H1 (cell line): Measurements from ENCODE around the gene RIMS3. TPM values are rescaled to one million over a fixed set of nuclear protein-coding genes. Genes with fewer than 3 reads are reported as not detected.

Experiments used
- CTCF ChIA-PET: fragments of 300-600 bp; sonication (Branson Sonifier 250); formaldehyde crosslinking; loops from one replicate; lab custom pipeline; 2021; ENCODE audit not compliant: partially characterized antibody; lab: Charles Lee
- POLR2A ChIA-PET: fragments of 300-600 bp; sonication (Branson Sonifier 250); formaldehyde crosslinking; loops from one replicate; lab custom pipeline; 2021; ENCODE audit warnings: inconsistent platforms; ENCODE audit not compliant: partially characterized antibody; lab: Charles Lee
- DNase-seq, 2 experiments: peaks; one replicate each; pipeline versions ENCODE4 v3.0.0 to v3.0.0-alpha.2; 2010 to 2022; ENCODE audit warnings: low spot score in 2 of 2, low read depth in 1 of 2, mixed read lengths in 1 of 2
- FAIRE-seq: peaks from 2 replicates; lab custom pipeline; 2011; peaks lifted over from hg19 to GRCh38; lab: Jason Lieb, UNC
- H2AFZ ChIP-seq: 2 replicates; pipeline ENCODE4 v1.8.1; 2012; ENCODE audit warnings: low read length, inconsistent platforms
- H2AK5ac ChIP-seq: 2 replicates; pipeline ENCODE4 v1.6.1; 2013; ENCODE audit warnings: low read depth, low read length
- H2BK120ac ChIP-seq: replicated peaks from 2 replicates; pipeline ENCODE3; 2013; ENCODE audit warnings: low read depth, low read length, inconsistent platforms
- H2BK12ac ChIP-seq: 2 replicates; pipeline ENCODE4 v1.6.1; 2013; ENCODE audit warnings: low read depth, low read length
- H2BK15ac ChIP-seq: 2 replicates; pipeline ENCODE4 v1.6.1; 2013; ENCODE audit warnings: low read length
- H2BK20ac ChIP-seq: 2 replicates; pipeline ENCODE4 v1.6.1; 2013; ENCODE audit warnings: low read length
- H2BK5ac ChIP-seq: 2 replicates; pipeline ENCODE4 v1.6.1; 2013; ENCODE audit warnings: low read depth, low read length
- H3K14ac ChIP-seq: 2 replicates; pipeline ENCODE4 v1.6.1; 2013; ENCODE audit warnings: inconsistent platforms; ENCODE audit not compliant: insufficient read length
- H3K18ac ChIP-seq: 2 replicates; pipeline ENCODE4 v1.6.1; 2013; ENCODE audit warnings: low read length; ENCODE audit errors: extremely low read depth
- H3K23ac ChIP-seq: 2 replicates; pipeline ENCODE4 v1.6.1; 2013; ENCODE audit warnings: inconsistent platforms; ENCODE audit not compliant: insufficient read length
- H3K23me2 ChIP-seq: 2 replicates; pipeline ENCODE4 v1.6.1; 2013; ENCODE audit warnings: low read depth, low read length
- H3K27ac ChIP-seq: 2 replicates; pipeline ENCODE4 v1.6.1; 2011; ENCODE audit warnings: low read depth, low read length, inconsistent platforms
- H3K27me3 ChIP-seq, 4 experiments: replicated peaks in 1 of 4; 1 replicate in 1 of 4; 2 replicates in 3 of 4; pipeline versions ENCODE4 v1.6.1 to v1.8.1; 2011 to 2013; ENCODE audit warnings: low read length in 3 of 4, mild to moderate bottlenecking in 3 of 4, inconsistent platforms in 2 of 4, mixed read lengths in 2 of 4, moderate library complexity in 1 of 4; ENCODE audit not compliant: control insufficient read depth in 3 of 4, insufficient read depth in 3 of 4; ENCODE audit errors: extremely low read depth in 1 of 4
- H3K36me3 ChIP-seq, 4 experiments: 2 replicates each; pipeline versions ENCODE4 v1.6.1 to v1.8.1; 2011 to 2013; ENCODE audit warnings: mild to moderate bottlenecking in 4 of 4, low read length in 3 of 4, moderate library complexity in 2 of 4, control low read depth in 1 of 4, inconsistent platforms in 1 of 4; ENCODE audit not compliant: insufficient read depth in 4 of 4, control insufficient read depth in 2 of 4
- H3K4ac ChIP-seq: replicated peaks from 2 replicates; pipeline ENCODE3; 2013; ENCODE audit warnings: low read length, low read depth, mixed read lengths, inconsistent platforms; ENCODE audit not compliant: insufficient read length
- H3K4me1 ChIP-seq, 4 experiments: replicated peaks in 1 of 4; 1 replicate in 1 of 4; 2 replicates in 3 of 4; pipeline versions ENCODE4 v1.6.1 to v1.8.1; 2011 to 2013; ENCODE audit warnings: low read length in 3 of 4, inconsistent platforms in 2 of 4, mixed read lengths in 1 of 4; ENCODE audit not compliant: insufficient read depth in 4 of 4, control insufficient read depth in 3 of 4
- H3K4me2 ChIP-seq, 2 experiments: 2 replicates each; pipeline versions ENCODE4 v1.6.1 to v1.8.1; 2011 to 2013; ENCODE audit warnings: low read depth in 2 of 2, low read length in 2 of 2, control low read depth in 1 of 2, inconsistent platforms in 1 of 2, mild to moderate bottlenecking in 1 of 2; ENCODE audit not compliant: insufficient read depth in 1 of 2
- H3K4me3 ChIP-seq, 4 experiments: fragments of 200-600, 300-600 bp in 1 of 4; sonication (generic), shearing (Covaris generic), sonication (Bioruptor Twin) in 1 of 4; 2 replicates each; pipeline versions ENCODE4 v1.5.1 to v1.8.1; 2011 to 2016; ENCODE audit warnings: low read length in 4 of 4, low read depth in 3 of 4, control low read depth in 2 of 4, inconsistent platforms in 2 of 4, mild to moderate bottlenecking in 2 of 4, mixed read lengths in 1 of 4, moderate library complexity in 1 of 4; ENCODE audit not compliant: insufficient read depth in 2 of 4; ENCODE audit errors: extremely low read depth in 1 of 4
- H3K56ac ChIP-seq: replicated peaks from 2 replicates; pipeline ENCODE3; 2013; ENCODE audit warnings: low read depth, mild to moderate bottlenecking, mixed read lengths, low read length, inconsistent platforms; ENCODE audit not compliant: insufficient read length
- H3K79me1 ChIP-seq: 2 replicates; pipeline ENCODE4 v1.6.1; 2013; ENCODE audit warnings: low read depth, low read length, control low read depth
- H3K79me2 ChIP-seq, 2 experiments: 2 replicates each; pipeline versions ENCODE4 v1.6.1 to v1.8.1; 2012 to 2013; ENCODE audit warnings: low read length in 2 of 2, mild to moderate bottlenecking in 2 of 2, inconsistent platforms in 1 of 2; ENCODE audit not compliant: insufficient read depth in 2 of 2, control insufficient read depth in 1 of 2
- H3K9ac ChIP-seq, 4 experiments: replicated peaks in 1 of 4; 1 replicate in 1 of 4; 2 replicates in 3 of 4; pipeline versions ENCODE4 v1.6.1 to v1.8.1; 2011 to 2013; ENCODE audit warnings: low read depth in 3 of 4, low read length in 3 of 4, control low read depth in 2 of 4, mild to moderate bottlenecking in 2 of 4, moderate library complexity in 2 of 4, inconsistent platforms in 1 of 4; ENCODE audit errors: extremely low read depth in 1 of 4
- H3K9me3 ChIP-seq, 2 experiments: 2 replicates each; pipeline versions ENCODE4 v1.6.1 to v1.8.1; 2012 to 2013; ENCODE audit warnings: mild to moderate bottlenecking in 2 of 2, moderate library complexity in 2 of 2, control low read depth in 1 of 2, inconsistent platforms in 1 of 2, low read depth in 1 of 2, low read length in 1 of 2, mixed read lengths in 1 of 2; ENCODE audit not compliant: insufficient read depth in 2 of 2
- H4K20me1 ChIP-seq, 2 experiments: replicated peaks in 1 of 2; 2 replicates each; pipeline versions ENCODE3 to v1.8.1; 2011 to 2013; ENCODE audit warnings: inconsistent platforms in 2 of 2, low read length in 2 of 2, mild to moderate bottlenecking in 1 of 2; ENCODE audit not compliant: insufficient read depth in 2 of 2, control insufficient read depth in 1 of 2
- H4K5ac ChIP-seq: 2 replicates; pipeline ENCODE4 v1.6.1; 2013; ENCODE audit warnings: low read length, low read depth, mixed read lengths, inconsistent platforms; ENCODE audit not compliant: insufficient read length
- H4K8ac ChIP-seq: 2 replicates; pipeline ENCODE4 v1.8.0; 2013; ENCODE audit warnings: mild to moderate bottlenecking, moderate library complexity, low read length, inconsistent platforms; ENCODE audit not compliant: insufficient read depth; ENCODE audit errors: extremely low read depth
- H4K91ac ChIP-seq: replicated peaks from 2 replicates; pipeline ENCODE3; 2013; ENCODE audit warnings: low read length, mixed read lengths, inconsistent platforms; ENCODE audit not compliant: insufficient read length
- ASH2L ChIP-seq: fragments of 200-600, 300-600 bp; sonication (generic); IDR thresholded peaks from one replicate; pipeline ENCODE4 v1.7.1; 2017; ENCODE audit warnings: low read length
- BCL11A ChIP-seq, 2 experiments: IDR thresholded peaks; one replicate each; pipeline ENCODE4 v1.6.1; 2011; ENCODE audit warnings: low read depth in 2 of 2, low read length in 2 of 2, mild to moderate bottlenecking in 2 of 2
- CHD2 ChIP-seq: IDR thresholded peaks from 2 replicates; pipeline ENCODE4 v1.6.1; 2012; ENCODE audit warnings: low read length, improper control_type of control experiment
- EZH2 ChIP-seq: fragments of 200-600 bp; sonication (generic); IDR thresholded peaks from 2 replicates; pipeline ENCODE4 v1.7.1; 2012; ENCODE audit warnings: low read depth, mild to moderate bottlenecking, moderate library complexity, low read length, inconsistent platforms; ENCODE audit not compliant: severe bottlenecking
- JUND ChIP-seq: IDR thresholded peaks from 2 replicates; pipeline ENCODE4 v1.6.1; 2011; ENCODE audit warnings: mild to moderate bottlenecking, improper control_type of control experiment, low read length
- MAFK ChIP-seq: IDR thresholded peaks from 2 replicates; pipeline ENCODE4 v1.6.1; 2012; ENCODE audit warnings: low read depth, mild to moderate bottlenecking, improper control_type of control experiment, low read length
- RXRA ChIP-seq: IDR thresholded peaks from 2 replicates; pipeline ENCODE4 v1.6.1; 2011; ENCODE audit warnings: low read depth, mild to moderate bottlenecking, low read length, moderate library complexity; ENCODE audit not compliant: insufficient read depth
- SAP30 ChIP-seq: fragments of 300-600 bp; sonication (generic); IDR thresholded peaks from 2 replicates; pipeline ENCODE4 v1.7.1; 2012; ENCODE audit warnings: low read length, moderate library complexity, mild to moderate bottlenecking, inconsistent platforms; ENCODE audit not compliant: insufficient read depth, insufficient replicate concordance
- SIX5 ChIP-seq: IDR thresholded peaks from 2 replicates; pipeline ENCODE4 v1.6.1; 2011; ENCODE audit warnings: mild to moderate bottlenecking, low read depth, low read length
- TAF7 ChIP-seq: optimal IDR thresholded peaks from 2 replicates; pipeline ENCODE3; 2011; ENCODE audit warnings: low read depth, mild to moderate bottlenecking, inconsistent platforms, low read length, moderate library complexity, borderline replicate concordance
- ZNF274 ChIP-seq: IDR thresholded peaks from 2 replicates; pipeline ENCODE4 v1.7.0; 2012; ENCODE audit warnings: low read length, borderline replicate concordance; ENCODE audit errors: extremely low read depth
- WGBS, 2 experiments: shearing (Covaris generic) in 1 of 2; methylation state at CpG; one replicate each; pipeline versions ENCODE4 v1.1.6 to v1.1.7; 2013 to 2015; ENCODE audit warnings: low lambda C conversion rate in 2 of 2, mixed read lengths in 2 of 2, inconsistent platforms in 1 of 2, low coverage in 1 of 2, missing lambda C conversion rate in 1 of 2; ENCODE audit not compliant: insufficient replicate concordance in 2 of 2, insufficient coverage in 1 of 2, insufficient read length in 1 of 2; ENCODE audit errors: extremely low coverage in 1 of 2, missing lambda C conversion rate in 1 of 2; 5-methylcytosine and 5-hydroxymethylcytosine counted together
- polyA plus RNA-seq, 7 experiments: library from polyadenylated mRNA; depleted of rRNA in 3 of 7; stranded (reverse) in 5 of 7; unstranded in 2 of 7; fragments of >200 nt in 5 of 7; fragments of 200-250 nt in 2 of 7; gene quantifications; 1 replicate in 5 of 7; 2 replicates in 1 of 7; 4 replicates in 1 of 7; pipeline versions ENCODE4 v1.2.1 to v1.2.3, GENCODE V29; 2011 to 2013; ENCODE audit warnings: missing spikeins in 2 of 7, mixed read lengths in 2 of 7
- total RNA-seq: library from RNA; stranded (reverse); fragmentation: NEBNext Ultra II Directional; extraction: Animal tissue kit (Norgen Biotek cat#: 25700); gene quantifications from 2 replicates; pipeline ENCODE4 v1.2.1, GENCODE V29; 2021
- TF ChIP-seq, protein P1 (sequence below): IDR thresholded peaks from 2 replicates; pipeline ENCODE4 v1.6.1; 2011; ENCODE audit warnings: low read length, improper control_type of control experiment

The RIMS3 gene
- total and polyA plus RNA-seq, 2 of the 8 experiments (the other 6 are each of a cell fraction or from before 2014, with no cell fraction given): 13.3 to 20.6 TPM

- no peaks in the 10 kb centered on the region for H3K27me3 ChIP-seq
- H3K79me2 ChIP-seq: no peaks in the 10 kb centered on the region
- no peaks in the 10 kb centered on the region for H3K79me1 ChIP-seq
- no peak for FAIRE-seq
- H3K18ac ChIP-seq: no peak overlapping the region
- H3K4me1 ChIP-seq: no peaks in the 10 kb centered on the region
- ChIA-PET CTCF (interaction anchor here (0.7 to 24.9 kb wide), 3 partner anchors 9 to 20 kb away, joined by 3 to 684 read pairs (median 5); partner anchors contain the start of gene RIMS3), POLR2A (no interaction called here)
- no peak overlapping the region for H2BK120ac ChIP-seq
- no peak overlapping the region for H3K27ac ChIP-seq
- H3K4me2 ChIP-seq: no peak overlapping the region
- DNase-seq: no peak
- no peak overlapping the region for H3K56ac ChIP-seq
- H2BK15ac ChIP-seq: no peak overlapping the region
- H4K91ac ChIP-seq: no peak overlapping the region
- H3K4me3 ChIP-seq: no peak overlapping the region
- peaks cover 0 to 6% of the 10 kb centered on the region in 2 experiments for H4K20me1 ChIP-seq
- no peak overlapping the region for H4K8ac ChIP-seq
- H2BK5ac ChIP-seq: no peak overlapping the region
- no peak overlapping the region for H3K14ac ChIP-seq
- 88% methylated on average over 6 of the region's 6 CpGs; no CpG with 5 or more reads in 1 of the 2 experiments for WGBS, 2 experiments
- H3K23me2 ChIP-seq: no peaks in the 10 kb centered on the region; the same call in 1 of the 2 replicates
- no peak overlapping the region for H2AFZ ChIP-seq
- no peaks in the 10 kb centered on the region for H3K9me3 ChIP-seq
- no peak overlapping the region for H2AK5ac ChIP-seq
- H3K23ac ChIP-seq: no peak overlapping the region
- H4K5ac ChIP-seq: no peak overlapping the region
- no peak overlapping the region for H2BK20ac ChIP-seq
- no peak overlapping the region for H3K4ac ChIP-seq
- H3K36me3 ChIP-seq: 0 out of 8 replicates have a peak, but pooled peaks cover 0 to 7% (median 0%) of the 10 kb centered on the region in 4 experiments
- no peak overlapping the region for H3K9ac ChIP-seq
- no peak overlapping the region for H2BK12ac ChIP-seq
- no peak for TF ChIP-seq CHD2
- no peak for TF ChIP-seq ASH2L
- TF ChIP-seq RXRA: no peak
- no peak for TF ChIP-seq JUND
- TF ChIP-seq EZH2: no peak
- TF ChIP-seq BCL11A (IDR thresholded peaks at IDR 0.05; ENCODE audit: low read depth in 2 of 2, low read length in 2 of 2): no peak
- no peak for TF ChIP-seq ZNF274
- TF ChIP-seq SAP30: no peak
- TF ChIP-seq, protein P1, sequence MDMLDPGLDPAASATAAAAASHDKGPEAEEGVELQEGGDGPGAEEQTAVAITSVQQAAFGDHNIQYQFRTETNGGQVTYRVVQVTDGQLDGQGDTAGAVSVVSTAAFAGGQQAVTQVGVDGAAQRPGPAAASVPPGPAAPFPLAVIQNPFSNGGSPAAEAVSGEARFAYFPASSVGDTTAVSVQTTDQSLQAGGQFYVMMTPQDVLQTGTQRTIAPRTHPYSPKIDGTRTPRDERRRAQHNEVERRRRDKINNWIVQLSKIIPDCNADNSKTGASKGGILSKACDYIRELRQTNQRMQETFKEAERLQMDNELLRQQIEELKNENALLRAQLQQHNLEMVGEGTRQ: no peak
- no peak for TF ChIP-seq SIX5
- no peak for TF ChIP-seq TAF7
- no peak for TF ChIP-seq MAFK
These were observed 28.7 kb downstream of the RIMS3 start for GRCh38 chr1:40636777-40637176.
